Vagina (tissue), 2 donors: ENCODE results near the gene PCDHA12. TPM values are rescaled to one million over a fixed set of nuclear protein-coding genes. Genes with fewer than 3 reads are reported as not detected.

Source experiments
- DNase-seq, 2 donors: peaks; one replicate each; pipeline ENCODE4 v3.0.0-alpha.2; 2017; ENCODE audit errors: extremely low spot score in 2 of 2
- H3K27ac ChIP-seq: fragments of 200-600 bp; sonication (generic); one replicate; pipeline ENCODE4 v1.5.1; 2019
- H3K27me3 ChIP-seq: fragments of 200-600 bp; sonication (generic); one replicate; pipeline ENCODE4 v1.5.1; 2019
- H3K36me3 ChIP-seq, 2 donors: fragments of 200-600 bp; sonication (generic); one replicate each; pipeline ENCODE4 v1.5.1; 2017 to 2019
- H3K4me1 ChIP-seq: fragments of 200-600 bp; sonication (generic); one replicate; pipeline ENCODE4 v1.5.1; 2019
- H3K4me3 ChIP-seq, 2 donors: fragments of 200-600 bp; sonication (generic); 1 replicate in 1 of 2; 2 replicates in 1 of 2; pipeline ENCODE4 v1.5.1; 2016 to 2019
- H3K9me3 ChIP-seq: fragments of 200-600 bp; sonication (generic); one replicate; pipeline ENCODE4 v1.5.1; 2019
- CTCF ChIP-seq, 3 experiments: fragments of 450-650 bp in 2 of 3; fragments of 200-600 bp in 1 of 3; sonication (generic) in 1 of 3; IDR thresholded peaks; one replicate each; pipeline ENCODE4 v1.5.1; 2017 to 2019; ENCODE audit warnings: antibody characterized with exemption in 3 of 3, mild to moderate bottlenecking in 2 of 3, moderate library complexity in 2 of 3
- POLR2A ChIP-seq, 2 donors: fragments of 450-650 bp; IDR thresholded peaks; one replicate each; pipeline ENCODE4 v1.6.1; 2017; ENCODE audit warnings: antibody characterized with exemption in 2 of 2, mild to moderate bottlenecking in 2 of 2, moderate library complexity in 2 of 2
- POLR2AphosphoS5 ChIP-seq, 2 donors: sonication (generic); formaldehyde crosslinking; IDR thresholded peaks; one replicate each; pipeline ENCODE4 v1.9.0; 2017; ENCODE audit warnings: antibody characterized with exemption in 2 of 2, mild to moderate bottlenecking in 2 of 2, low read depth in 1 of 2; ENCODE audit not compliant: insufficient read depth in 1 of 2
- intact Hi-C: fragments of 100-400 bp; cut with DNase I; formaldehyde crosslinking; loops from one replicate; pipeline ENCODE4 v1.15.1; 2023
- total RNA-seq: library from RNA; depleted of rRNA; stranded (reverse); fragments of >200 nt; gene quantifications from one replicate; pipeline ENCODE4 v1.2.3, GENCODE V29; 2016

Gene PCDHA12
- total RNA-seq, 1 donor from 2014 or later, result 0.25 TPM

DNA sequence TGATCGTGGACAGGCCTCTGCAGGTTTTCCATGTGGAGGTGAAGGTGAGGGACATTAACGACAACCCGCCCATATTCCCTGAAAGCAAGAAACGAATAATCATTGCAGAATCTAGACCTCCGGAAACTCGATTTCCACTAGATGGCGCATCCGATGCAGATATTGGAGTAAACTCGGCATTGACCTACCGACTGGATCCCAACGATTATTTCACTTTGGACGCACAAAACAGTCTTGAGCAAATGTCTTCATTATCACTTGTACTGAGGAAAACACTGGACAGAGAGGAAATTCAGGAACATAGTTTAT, 7.4 kb downstream of the PCDHA12 start:
- Histone ChIP-seq H3K9me3 (peaks cover 9% of the 10 kb centered on the region), H3K27me3 (no peaks in the 10 kb centered on the region), H3K4me3 (peak overlapping the region in 1 of 2 donors; percentile 1), H3K4me1 (no peaks in the 10 kb centered on the region), H3K36me3 (no peaks in the 10 kb centered on the region), H3K27ac (no peak overlapping the region)
- DNase-seq, result no peak
- intact Hi-C loops, result no loop called here
- TF ChIP-seq CTCF (IDR thresholded peaks at IDR 0.05) (no peak), POLR2AphosphoS5 (IDR thresholded peaks at IDR 0.05; ENCODE audit: insufficient read depth in 1 of 2, low read depth in 1 of 2) (no peak), POLR2A (IDR thresholded peaks at IDR 0.05) (no peak)

- no peaks in the 10 kb centered on the region for H3K36me3 ChIP-seq
- peaks cover 9% of the 10 kb centered on the region for H3K9me3 ChIP-seq
- no peaks in the 10 kb centered on the region for H3K27me3 ChIP-seq
- TF ChIP-seq POLR2A (IDR thresholded peaks at IDR 0.05) (no peak), POLR2AphosphoS5 (IDR thresholded peaks at IDR 0.05; ENCODE audit: insufficient read depth in 1 of 2, low read depth in 1 of 2) (no peak), CTCF (IDR thresholded peaks at IDR 0.05) (no peak)
- intact Hi-C loops, result no loop called here
- no peaks in the 10 kb centered on the region for H3K4me1 ChIP-seq
- DNase-seq, result no peak
- H3K4me3 ChIP-seq, result no peak overlapping the region
- no peak overlapping the region for H3K27ac ChIP-seq
Measured at GRCh38 chr5:140883373-140883772, 8.3 kb downstream of the PCDHA12 start.

- Histone ChIP-seq H3K9me3 (peaks cover 9% of the 10 kb centered on the region), H3K27ac (no peak overlapping the region), H3K4me3 (no peak overlapping the region), H3K4me1 (no peaks in the 10 kb centered on the region), H3K27me3 (no peaks in the 10 kb centered on the region), H3K36me3 (no peaks in the 10 kb centered on the region)
- intact Hi-C loops, result no loop called here
- no peak for DNase-seq
- TF ChIP-seq POLR2A (IDR thresholded peaks at IDR 0.05), result no peak
- no peak for TF ChIP-seq CTCF (IDR thresholded peaks at IDR 0.05)
- TF ChIP-seq POLR2AphosphoS5 (IDR thresholded peaks at IDR 0.05; ENCODE audit: insufficient read depth in 1 of 2, low read depth in 1 of 2), result no peak
Measured at GRCh38 chr5:140883927-140884697, 9.0 kb downstream of the PCDHA12 start.

- Histone ChIP-seq H3K36me3 (no peaks in the 10 kb centered on the region), H3K4me3 (no peak overlapping the region), H3K27me3 (no peaks in the 10 kb centered on the region), H3K4me1 (no peaks in the 10 kb centered on the region), H3K9me3 (no peaks in the 10 kb centered on the region), H3K27ac (no peak overlapping the region)
- intact Hi-C loops, result no loop called here
- TF ChIP-seq POLR2AphosphoS5 (IDR thresholded peaks at IDR 0.05; ENCODE audit: insufficient read depth in 1 of 2, low read depth in 1 of 2), result no peak
- TF ChIP-seq POLR2A (IDR thresholded peaks at IDR 0.05), result no peak
- TF ChIP-seq CTCF (IDR thresholded peaks at IDR 0.05), result no peak
- no peak for DNase-seq
Measured at GRCh38 chr5:140916325-140916724, 41.2 kb downstream of the PCDHA12 start.

DNA sequence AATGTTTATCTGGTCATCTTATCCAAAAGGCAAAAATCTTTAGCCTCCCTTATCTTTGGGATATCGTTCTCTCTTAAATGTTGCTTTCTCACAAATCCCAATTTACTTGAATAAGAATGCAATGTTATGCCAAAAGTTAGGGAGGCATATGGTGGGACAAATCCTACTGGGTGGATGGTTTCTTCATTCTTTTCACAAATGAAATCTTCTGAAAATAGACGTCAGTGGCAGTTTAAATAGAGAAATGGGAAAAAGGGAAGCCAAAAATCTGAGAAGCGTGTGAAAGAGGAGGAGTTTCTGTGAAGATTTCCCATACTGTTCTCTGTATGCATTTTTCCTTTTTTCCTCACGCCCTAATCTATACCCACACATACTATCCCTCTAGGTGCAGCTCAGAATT, 48.5 kb downstream of the PCDHA12 start:
- intact Hi-C loops, result no loop called here
- H3K4me3 ChIP-seq, result no peak overlapping the region
- DNase-seq, result no peak
- H3K27me3 ChIP-seq, result no peaks in the 10 kb centered on the region
- TF ChIP-seq POLR2A (IDR thresholded peaks at IDR 0.05), result no peak
- no peak for TF ChIP-seq POLR2AphosphoS5 (IDR thresholded peaks at IDR 0.05; ENCODE audit: insufficient read depth in 1 of 2, low read depth in 1 of 2)
- no peak for TF ChIP-seq CTCF (IDR thresholded peaks at IDR 0.05)
- H3K27ac ChIP-seq, result no peak overlapping the region
- peaks cover 20% of the 10 kb centered on the region for H3K4me1 ChIP-seq
- H3K9me3 ChIP-seq, result no peaks in the 10 kb centered on the region
- H3K36me3 ChIP-seq, result no peaks in the 10 kb centered on the region
